B cell (primary cell): ENCODE data around the gene HIBCH. TPM values are rescaled to one million over a fixed set of nuclear protein-coding genes. Genes with fewer than 3 reads are reported as not detected.

ENCODE experiments used
- ATAC-seq: fragments of 200-7000 bp; cut with Tn5 transposase; one replicate; pipeline ENCODE4 v1.10.0; 2021; ENCODE audit warnings: low read depth, mild to moderate bottlenecking, moderate number of reproducible peaks, moderate library complexity
- CTCF ChIA-PET: fragments of 350-600 bp; sonication (Branson Sonifier 250); formaldehyde crosslinking; loops from one replicate; lab custom pipeline; 2021; ENCODE audit warnings: antibody characterized with exemption, inconsistent platforms; lab: Charles Lee
- POLR2A ChIA-PET: fragments of 350-600 bp; sonication (Branson Sonifier 250); formaldehyde crosslinking; loops from one replicate; lab custom pipeline; 2021; ENCODE audit warnings: antibody characterized with exemption; lab: Charles Lee
- DNase-seq: peaks from one replicate; pipeline ENCODE4 v3.0.0; 2013
- H2AFZ ChIP-seq: 2 replicates; pipeline ENCODE4 v1.6.1; 2012; ENCODE audit warnings: mild to moderate bottlenecking, low read depth, low read length; ENCODE audit not compliant: insufficient read depth, poor library complexity, severe bottlenecking
- H3K27ac ChIP-seq, 2 donors: 1 replicate in 1 of 2; 2 replicates in 1 of 2; pipeline ENCODE4 v1.5.1; 2012 to 2013; ENCODE audit warnings: low read length in 2 of 2, mild to moderate bottlenecking in 2 of 2, moderate library complexity in 1 of 2
- H3K27me3 ChIP-seq, 4 experiments: fragments of 200-600 bp in 1 of 4; sonication (generic) in 1 of 4; replicated peaks in 1 of 4; 1 replicate in 2 of 4; 2 replicates in 2 of 4; pipeline versions ENCODE4 v1.6.1 to v1.7.0; 2013 to 2016; ENCODE audit warnings: low read length in 3 of 4, mild to moderate bottlenecking in 2 of 4, mixed read lengths in 1 of 4, moderate library complexity in 1 of 4; ENCODE audit not compliant: insufficient read depth in 4 of 4, control insufficient read depth in 3 of 4; ENCODE audit errors: control extremely low read depth in 1 of 4
- H3K36me3 ChIP-seq, 2 experiments: replicated peaks in 1 of 2; 1 replicate in 1 of 2; 2 replicates in 1 of 2; pipeline versions ENCODE4 v1.6.1 to v1.7.1; 2013; ENCODE audit warnings: low read length in 1 of 2; ENCODE audit not compliant: insufficient read depth in 2 of 2, control insufficient read depth in 1 of 2; ENCODE audit errors: control extremely low read depth in 1 of 2, extremely low read depth in 1 of 2
- H3K4me1 ChIP-seq, 2 donors: fragments of 200-600 bp in 1 of 2; sonication (generic) in 1 of 2; 1 replicate in 1 of 2; 2 replicates in 1 of 2; pipeline versions ENCODE4 v1.5.1 to v1.6.1; 2013 to 2017; ENCODE audit warnings: low read length in 2 of 2; ENCODE audit not compliant: control insufficient read depth in 2 of 2, insufficient read depth in 2 of 2
- H3K4me2 ChIP-seq: replicated peaks from 2 replicates; pipeline ENCODE3; 2012; ENCODE audit warnings: mild to moderate bottlenecking, low read depth, low read length; ENCODE audit not compliant: poor library complexity, severe bottlenecking
- H3K4me3 ChIP-seq, 5 experiments: fragments of 200-600 bp in 1 of 5; sonication (generic) in 1 of 5; 1 replicate in 3 of 5; 2 replicates in 2 of 5; pipeline versions ENCODE4 v1.5.1 to v1.7.0; 2011 to 2016; ENCODE audit warnings: low read length in 4 of 5, mild to moderate bottlenecking in 4 of 5, low read depth in 2 of 5, control low read depth in 1 of 5, moderate library complexity in 1 of 5; ENCODE audit not compliant: insufficient read depth in 1 of 5; ENCODE audit errors: control extremely low read depth in 1 of 5, extremely low read depth in 1 of 5
- H3K79me2 ChIP-seq: fragments of 200-600 bp; sonication (generic); one replicate; pipeline ENCODE4 v1.6.0; 2016; ENCODE audit warnings: low read length; ENCODE audit not compliant: control insufficient read depth, insufficient read depth
- H3K9ac ChIP-seq: fragments of 200-600 bp; sonication (generic); 2 replicates; pipeline ENCODE4 v1.6.1; 2017; ENCODE audit warnings: mild to moderate bottlenecking, low read length, moderate library complexity
- H3K9me3 ChIP-seq, 3 donors: one replicate each; pipeline versions ENCODE4 v1.6.1 to v1.7.1; 2013; ENCODE audit warnings: low read length in 2 of 3; ENCODE audit not compliant: control insufficient read depth in 2 of 3, insufficient read depth in 1 of 3; ENCODE audit errors: control extremely low read depth in 1 of 3
- H4K20me1 ChIP-seq: 2 replicates; pipeline ENCODE4 v1.6.0; 2012; ENCODE audit warnings: mild to moderate bottlenecking, low read length; ENCODE audit not compliant: insufficient read depth, control insufficient read depth, poor library complexity, severe bottlenecking
- H3K27ac Mint-ChIP-seq: one replicate; pipeline ENCODE4 v1.8.0; 2021; ENCODE audit warnings: mixed read lengths
- H3K27me3 Mint-ChIP-seq: one replicate; pipeline ENCODE4 v1.8.0; 2021; ENCODE audit warnings: mixed read lengths
- H3K4me1 Mint-ChIP-seq: one replicate; pipeline ENCODE4 v1.8.0; 2021; ENCODE audit warnings: mixed read lengths
- H3K4me3 Mint-ChIP-seq: one replicate; pipeline ENCODE4 v1.8.0; 2021; ENCODE audit warnings: mixed read lengths
- H3K9me3 Mint-ChIP-seq: one replicate; pipeline ENCODE4 v1.8.0; 2022; ENCODE audit warnings: mixed read lengths; ENCODE audit not compliant: insufficient read depth
- CTCF ChIP-seq: fragments of 200-600 bp; IDR thresholded peaks from one replicate; pipeline ENCODE4 v1.8.0; 2022; ENCODE audit warnings: antibody characterized with exemption, mild to moderate bottlenecking
- EZH2 ChIP-seq: IDR thresholded peaks from 2 replicates; pipeline ENCODE4 v1.6.1; 2012; ENCODE audit warnings: borderline replicate concordance, low read depth, mild to moderate bottlenecking, moderate library complexity, low read length; ENCODE audit not compliant: insufficient read depth, poor library complexity, severe bottlenecking
- WGBS: methylation state at CpG from one replicate; pipeline ENCODE4 v1.1.5; 2013; ENCODE audit warnings: missing lambda C conversion rate; ENCODE audit not compliant: insufficient coverage; 5-methylcytosine and 5-hydroxymethylcytosine counted together
- intact Hi-C: fragments of 100-400 bp; cut with micrococcal nuclease; formaldehyde crosslinking; loops from one replicate; pipeline ENCODE4 v1.10.0; 2022
- polyA plus RNA-seq: library from polyadenylated mRNA; depleted of rRNA; stranded (reverse); fragments of >200 nt; gene quantifications from 2 replicates; pipeline ENCODE4 v1.2.3, GENCODE V29; 2012
- total RNA-seq, 2 donors: library from RNA; stranded (reverse); fragments of 120-200 nt in 1 of 2; gene quantifications; 1 replicate in 1 of 2; 2 replicates in 1 of 2; pipeline versions ENCODE4 v1.2.3 to v1.2.4, GENCODE V29; 2013 to 2022

Gene HIBCH
- total and polyA plus RNA-seq, 2 donors (not counting 1 experiment from before 2014, with no cell fraction given) = 5.6 to 30.2 TPM

GRCh38 chr2:190328573-190329147 is 9.0 kb upstream of the HIBCH start:
- H3K4me2 ChIP-seq = no peak overlapping the region
- no peak overlapping the region for H2AFZ ChIP-seq
- H3K9me3 Mint-ChIP-seq = no peaks in the 10 kb centered on the region
- H3K27me3 Mint-ChIP-seq = peaks cover 51% of the 10 kb centered on the region
- TF ChIP-seq EZH2 = no peak
- no peak for TF ChIP-seq CTCF
- H3K27ac ChIP-seq = no peak overlapping the region
- H4K20me1 ChIP-seq = no peaks in the 10 kb centered on the region
- no peaks in the 10 kb centered on the region for H3K4me1 ChIP-seq
- WGBS = no CpG with 5 or more reads among the region's 3 CpGs
- no peak overlapping the region for H3K4me3 ChIP-seq
- H3K36me3 ChIP-seq = no peaks in the 10 kb centered on the region
- ChIA-PET CTCF (interaction anchor here (1.0 kb wide), 1 partner anchor 53 kb away, joined by 3 read pairs; no protein-coding TSS in a partner anchor), POLR2A (no interaction called here)
- no peak overlapping the region for H3K4me3 Mint-ChIP-seq
- intact Hi-C loops = loop anchor here (10.0 kb wide), 1 partner anchor 206 kb away; the partner anchor contains the start of gene NEMP2
- H3K9me3 ChIP-seq = peaks cover 0 to 2% (median 0%) of the 10 kb centered on the region in 3 donors
- no peaks in the 10 kb centered on the region for H3K4me1 Mint-ChIP-seq
- no peaks in the 10 kb centered on the region for H3K79me2 ChIP-seq
- no peak overlapping the region for H3K27ac Mint-ChIP-seq
- H3K27me3 ChIP-seq = peaks cover 0 to 16% (median 4%) of the 10 kb centered on the region in 4 experiments
- ATAC-seq = no peak
- no peak for DNase-seq
- no peak overlapping the region for H3K9ac ChIP-seq

- H4K20me1 ChIP-seq = no peaks in the 10 kb centered on the region
- peaks cover 0 to 2% (median 0%) of the 10 kb centered on the region in 3 donors for H3K9me3 ChIP-seq
- WGBS = 80% methylated on average over 2 of the region's 4 CpGs
- H3K4me1 ChIP-seq = no peaks in the 10 kb centered on the region
- H3K79me2 ChIP-seq = no peaks in the 10 kb centered on the region
- ChIA-PET POLR2A (no interaction called here), CTCF (interaction anchor here (1.0 kb wide), 1 partner anchor 52 kb away, joined by 3 read pairs; no protein-coding TSS in a partner anchor)
- no peak overlapping the region for H2AFZ ChIP-seq
- no peak for TF ChIP-seq CTCF
- TF ChIP-seq EZH2 = no peak
- no peak overlapping the region for H3K9ac ChIP-seq
- Mint-ChIP-seq H3K27ac (no peak overlapping the region), H3K4me3 (no peak overlapping the region), H3K27me3 (peaks cover 50% of the 10 kb centered on the region), H3K4me1 (no peaks in the 10 kb centered on the region), H3K9me3 (no peaks in the 10 kb centered on the region)
- no peak overlapping the region for H3K27ac ChIP-seq
- H3K4me2 ChIP-seq = no peak overlapping the region
- ATAC-seq (no peak), DNase-seq (no peak)
- peaks cover 0 to 16% (median 4%) of the 10 kb centered on the region in 4 experiments for H3K27me3 ChIP-seq
- intact Hi-C loops = loop anchor here (10.0 kb wide), 1 partner anchor 207 kb away; the partner anchor contains the start of gene NEMP2
- H3K4me3 ChIP-seq = no peak overlapping the region
- no peaks in the 10 kb centered on the region for H3K36me3 ChIP-seq
These were observed 8.4 kb upstream of the HIBCH start for GRCh38 chr2:190327867-190328572.
